Right lobe of liver (tissue), 4 donors: ENCODE results near the gene DDX21.

Experiments
- CTCF ChIP-seq, 4 donors: fragments of 200-600 bp in 3 of 4; fragments of 450-650 bp in 1 of 4; IDR thresholded peaks; one replicate each; pipeline versions ENCODE4 v1.5.1 to v1.8.0; 2016 to 2022; ENCODE audit warnings: antibody characterized with exemption in 4 of 4, mild to moderate bottlenecking in 2 of 4
- POLR2A ChIP-seq: fragments of 450-650 bp; IDR thresholded peaks from one replicate; pipeline ENCODE4 v1.6.1; 2017; ENCODE audit warnings: antibody characterized with exemption, mild to moderate bottlenecking
- donor health status: DM: no; HTN: no; CAD: no.
- donor health status: DM: no; HTN: no; CAD: no.
- donor health status: DM: no; HTN: yes; CAD: no.

GRCh38 chr10:68997211-68997610 is 41.2 kb downstream of the DDX21 start:
- TF ChIP-seq CTCF (IDR thresholded peaks at IDR 0.05) (no peak), POLR2A (no peak)
